VCaP (cell line): ENCODE results near the gene CCDC30.

Experiments used
- H3K27ac ChIP-seq: fragments of 450-650 bp; 2 replicates; pipeline ENCODE4 v1.5.1; 2017
- TF ChIP-seq, protein P1 (sequence below): fragments of 450-650 bp; conservative IDR thresholded peaks from 2 replicates; pipeline ENCODE4 v1.5.1; 2017; ENCODE audit warnings: mild to moderate bottlenecking, moderate library complexity

The CCDC30 gene

DNA sequence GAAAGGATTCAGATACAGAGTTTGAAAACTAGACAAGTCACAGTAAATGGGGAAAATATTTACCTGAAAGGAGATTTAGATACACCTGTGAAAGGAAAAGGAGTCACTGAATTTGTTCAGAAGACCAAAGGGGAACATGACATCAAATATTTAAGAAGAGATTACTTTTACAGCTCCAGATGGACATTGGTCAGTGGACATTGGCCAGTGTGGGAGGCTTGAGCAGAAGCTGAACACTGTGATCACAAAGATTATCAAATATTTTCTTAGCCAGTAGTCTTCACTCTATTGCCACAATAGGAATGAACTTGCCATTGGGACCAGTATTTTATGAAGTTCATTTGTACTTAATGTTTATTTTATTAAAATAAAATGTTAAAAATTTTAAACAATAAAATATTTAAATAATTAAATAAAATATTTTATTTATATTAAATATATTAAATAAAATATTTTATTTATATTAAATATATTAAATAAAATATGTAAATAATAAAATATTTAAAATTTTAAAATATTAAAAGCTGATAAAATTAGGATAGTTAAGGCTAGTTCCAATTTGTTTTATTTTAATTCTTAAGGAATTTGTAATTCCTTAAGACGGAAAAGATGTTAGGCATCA, 94.3 kb downstream of the CCDC30 start:
- no peak overlapping the region for H3K27ac ChIP-seq
- TF ChIP-seq, protein P1, sequence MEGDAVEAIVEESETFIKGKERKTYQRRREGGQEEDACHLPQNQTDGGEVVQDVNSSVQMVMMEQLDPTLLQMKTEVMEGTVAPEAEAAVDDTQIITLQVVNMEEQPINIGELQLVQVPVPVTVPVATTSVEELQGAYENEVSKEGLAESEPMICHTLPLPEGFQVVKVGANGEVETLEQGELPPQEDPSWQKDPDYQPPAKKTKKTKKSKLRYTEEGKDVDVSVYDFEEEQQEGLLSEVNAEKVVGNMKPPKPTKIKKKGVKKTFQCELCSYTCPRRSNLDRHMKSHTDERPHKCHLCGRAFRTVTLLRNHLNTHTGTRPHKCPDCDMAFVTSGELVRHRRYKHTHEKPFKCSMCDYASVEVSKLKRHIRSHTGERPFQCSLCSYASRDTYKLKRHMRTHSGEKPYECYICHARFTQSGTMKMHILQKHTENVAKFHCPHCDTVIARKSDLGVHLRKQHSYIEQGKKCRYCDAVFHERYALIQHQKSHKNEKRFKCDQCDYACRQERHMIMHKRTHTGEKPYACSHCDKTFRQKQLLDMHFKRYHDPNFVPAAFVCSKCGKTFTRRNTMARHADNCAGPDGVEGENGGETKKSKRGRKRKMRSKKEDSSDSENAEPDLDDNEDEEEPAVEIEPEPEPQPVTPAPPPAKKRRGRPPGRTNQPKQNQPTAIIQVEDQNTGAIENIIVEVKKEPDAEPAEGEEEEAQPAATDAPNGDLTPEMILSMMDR, result no peak

DNA sequence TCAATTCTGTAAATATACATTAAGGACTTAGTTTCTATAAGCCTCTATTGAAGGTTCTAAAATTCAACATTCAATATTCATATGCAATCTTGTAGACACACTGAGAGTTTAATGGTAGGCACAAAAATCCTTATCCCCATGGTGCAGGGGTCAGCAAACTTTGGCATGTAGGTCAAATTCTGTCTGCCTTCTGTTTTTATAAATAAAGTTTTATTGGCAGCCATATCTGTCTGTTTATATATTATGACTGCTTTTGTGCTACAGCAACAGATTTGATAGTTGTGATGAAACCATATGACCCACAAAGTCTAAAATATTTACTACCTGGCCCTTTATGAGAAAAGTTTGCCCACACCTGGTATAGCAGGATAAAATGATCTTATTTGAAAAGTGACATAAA, 104.0 kb downstream of the CCDC30 start:
- no peak overlapping the region for H3K27ac ChIP-seq
- TF ChIP-seq, protein P1, result no peak

DNA sequence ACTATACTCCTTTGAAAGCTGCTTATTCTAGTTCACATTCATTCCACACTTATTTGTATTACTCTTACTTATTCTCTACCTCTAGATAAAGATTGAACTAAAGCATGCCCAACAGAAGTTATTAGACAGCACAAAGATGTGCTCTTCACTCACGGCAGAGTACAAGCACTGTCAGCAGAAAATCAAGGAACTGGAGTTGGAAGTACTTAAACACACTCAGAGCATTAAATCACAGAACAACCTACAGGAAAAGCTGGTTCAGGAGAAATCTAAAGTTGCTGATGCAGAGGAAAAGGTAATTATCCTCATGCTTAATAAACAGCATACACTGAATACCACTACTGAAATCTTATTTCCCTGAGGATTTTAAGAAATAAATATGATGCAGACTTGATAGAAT, 113.8 kb downstream of the CCDC30 start:
- no peak overlapping the region for H3K27ac ChIP-seq
- TF ChIP-seq, protein P1, result no peak

GRCh38 chr1:42586016-42586415, 122.9 kb downstream of the CCDC30 start:
- H3K27ac ChIP-seq, result no peak overlapping the region
- TF ChIP-seq, protein P1, result no peak

DNA sequence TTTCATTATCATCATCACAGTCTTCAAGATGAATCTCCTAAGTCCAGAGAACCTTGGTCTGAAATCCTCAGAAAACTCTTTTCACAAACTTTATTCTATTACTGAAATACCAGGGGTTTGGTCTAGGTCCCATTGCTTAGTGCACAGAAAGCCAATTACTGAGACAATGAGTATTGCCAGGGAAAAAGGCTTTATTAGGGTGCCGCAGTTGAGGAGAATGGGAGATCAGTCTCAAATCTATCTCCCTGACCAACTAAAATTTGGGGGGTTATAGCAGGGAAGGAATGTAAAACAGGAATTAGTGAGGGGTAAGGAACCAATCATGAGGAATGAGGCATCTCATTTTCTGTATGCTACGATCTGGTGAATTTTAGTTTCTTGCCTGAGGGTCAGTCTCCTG, 124.7 kb downstream of the CCDC30 start:
- TF ChIP-seq, protein P1, result no peak
- H3K27ac ChIP-seq, result no peak overlapping the region

GRCh38 chr1:42592811-42593210, 129.7 kb downstream of the CCDC30 start:
- TF ChIP-seq, protein P1, result no peak
- no peak overlapping the region for H3K27ac ChIP-seq

DNA sequence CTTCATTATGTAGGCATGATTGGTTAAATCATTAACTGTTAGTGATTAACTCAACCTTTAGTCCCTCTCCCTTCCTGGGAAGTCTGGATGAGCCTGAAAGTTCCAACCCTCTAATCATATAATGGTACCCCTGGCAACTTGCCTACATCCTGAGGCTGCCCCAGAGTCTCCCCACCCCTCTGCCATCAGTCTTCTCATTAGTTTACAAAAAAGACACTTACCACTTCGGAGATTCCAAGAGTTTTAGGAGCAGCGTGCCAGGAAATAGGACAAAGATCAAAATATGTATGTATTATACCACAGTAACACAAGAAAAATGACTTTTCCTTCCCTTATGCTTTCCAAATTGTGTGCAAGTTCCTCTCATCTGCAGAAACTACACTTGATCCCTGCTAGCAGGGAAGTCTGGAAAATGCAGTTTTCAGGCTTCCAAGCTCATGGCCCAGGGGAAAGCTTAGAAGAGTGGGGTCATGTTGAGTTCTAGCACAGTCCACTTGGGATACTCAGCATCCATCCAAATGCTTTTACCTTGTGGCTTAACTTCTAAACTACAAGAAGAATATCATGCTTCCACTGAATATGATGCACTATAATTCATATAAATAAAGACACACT, 130.5 kb downstream of the CCDC30 start:
- TF ChIP-seq, protein P1, result no peak
- no peak overlapping the region for H3K27ac ChIP-seq
